ENCODE results near the gene DEFB128. TPM values are rescaled to one million over a fixed set of nuclear protein-coding genes. Genes with fewer than 3 reads are reported as not detected.

DEFB128 gene
- total and polyA plus RNA-seq, 2 donors (not counting 3 experiments of a cell fraction or from before 2014, with no cell fraction given): not detected

DNA sequence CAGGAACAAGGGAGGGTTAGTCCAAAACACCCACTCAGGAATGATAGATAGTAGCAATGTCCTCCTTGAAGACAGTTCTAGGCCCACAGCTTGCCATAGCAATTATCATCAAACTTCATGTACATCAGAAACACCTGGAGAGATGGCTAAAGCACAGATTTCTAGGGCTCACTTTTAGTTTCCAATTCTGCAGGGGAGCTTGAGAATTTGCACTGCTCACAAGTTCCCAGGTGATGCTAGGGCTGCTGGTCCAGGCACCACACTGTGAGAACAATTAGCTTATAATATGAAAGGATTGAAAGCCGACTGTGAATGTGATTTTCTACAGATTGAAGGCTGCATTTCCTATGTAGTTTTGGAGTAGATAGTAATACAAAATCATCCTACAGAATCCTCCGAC lies 43.6 kb downstream of the DEFB128 start:
- dilution Hi-C loops (cut with MboI; ENCODE audit: extremely low pct_ligation_motif_present, low sequenced_read_pairs) (no loop called here), intact Hi-C loops (cut with micrococcal nuclease) (no loop called here)
- DNase-seq (ENCODE audit: low read depth, low spot score) (no peak), FAIRE-seq (no peak)
- H3K79me2 ChIP-seq (ENCODE audit: control insufficient read depth, insufficient read depth, low read length): no peaks in the 10 kb centered on the region
- no peak overlapping the region for H2AFZ ChIP-seq (ENCODE audit: low read depth, low read length)
- BruUV-seq (replicated peaks): no TSS peak
- H3K27ac ChIP-seq (ENCODE audit: insufficient read depth, low read depth, low read length): no peak overlapping the region
- H3K9me1 ChIP-seq (replicated peaks; ENCODE audit: control insufficient read depth, extremely low read depth, insufficient read depth, low read length): no peaks in the 10 kb centered on the region
- CTCF ChIA-PET: no interaction called here
- no peak overlapping the region for H3K4me3 ChIP-seq (replicated peaks in 1 of 3; ENCODE audit: insufficient read depth in 1 of 3, low read depth in 1 of 3, low read length in 3 of 3)
- H3K9me3 ChIP-seq (replicated peaks; ENCODE audit: control insufficient read depth, insufficient read depth, low read length): no peaks in the 10 kb centered on the region
- H4K20me1 ChIP-seq (replicated peaks; ENCODE audit: control insufficient read depth, extremely low read depth, insufficient read depth, low read length): no peaks in the 10 kb centered on the region
- TF ChIP-seq, protein P1, sequence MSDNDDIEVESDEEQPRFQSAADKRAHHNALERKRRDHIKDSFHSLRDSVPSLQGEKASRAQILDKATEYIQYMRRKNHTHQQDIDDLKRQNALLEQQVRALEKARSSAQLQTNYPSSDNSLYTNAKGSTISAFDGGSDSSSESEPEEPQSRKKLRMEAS (IDR thresholded peaks at IDR 0.05; ENCODE audit: insufficient read depth, insufficient read length): no peak
- no peak for TF ChIP-seq JUN (IDR thresholded peaks at IDR 0.05; ENCODE audit: borderline replicate concordance, insufficient read depth, insufficient read length, low read depth)
- TF ChIP-seq EZH2 (IDR thresholded peaks at IDR 0.05; ENCODE audit: borderline replicate concordance, low read depth, low read length, severe bottlenecking): no peak
- TF ChIP-seq POLR2AphosphoS5 (IDR thresholded peaks at IDR 0.05; ENCODE audit: insufficient read depth, low read depth, low read length): no peak
- no peak for TF ChIP-seq GATA2 (IDR thresholded peaks at IDR 0.05; ENCODE audit: insufficient read depth, insufficient read length, low read depth, low read length)
- TF ChIP-seq MYC (IDR thresholded peaks at IDR 0.05; ENCODE audit: low read depth, low read length): no peak
- TF ChIP-seq FOS (IDR thresholded peaks at IDR 0.05; ENCODE audit: borderline replicate concordance, insufficient read depth, low read length): no peak
- TF ChIP-seq POLR2A (IDR thresholded peaks at IDR 0.05; ENCODE audit: low read depth, low read length): no peak
- TF ChIP-seq, protein P2, sequence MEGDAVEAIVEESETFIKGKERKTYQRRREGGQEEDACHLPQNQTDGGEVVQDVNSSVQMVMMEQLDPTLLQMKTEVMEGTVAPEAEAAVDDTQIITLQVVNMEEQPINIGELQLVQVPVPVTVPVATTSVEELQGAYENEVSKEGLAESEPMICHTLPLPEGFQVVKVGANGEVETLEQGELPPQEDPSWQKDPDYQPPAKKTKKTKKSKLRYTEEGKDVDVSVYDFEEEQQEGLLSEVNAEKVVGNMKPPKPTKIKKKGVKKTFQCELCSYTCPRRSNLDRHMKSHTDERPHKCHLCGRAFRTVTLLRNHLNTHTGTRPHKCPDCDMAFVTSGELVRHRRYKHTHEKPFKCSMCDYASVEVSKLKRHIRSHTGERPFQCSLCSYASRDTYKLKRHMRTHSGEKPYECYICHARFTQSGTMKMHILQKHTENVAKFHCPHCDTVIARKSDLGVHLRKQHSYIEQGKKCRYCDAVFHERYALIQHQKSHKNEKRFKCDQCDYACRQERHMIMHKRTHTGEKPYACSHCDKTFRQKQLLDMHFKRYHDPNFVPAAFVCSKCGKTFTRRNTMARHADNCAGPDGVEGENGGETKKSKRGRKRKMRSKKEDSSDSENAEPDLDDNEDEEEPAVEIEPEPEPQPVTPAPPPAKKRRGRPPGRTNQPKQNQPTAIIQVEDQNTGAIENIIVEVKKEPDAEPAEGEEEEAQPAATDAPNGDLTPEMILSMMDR (IDR thresholded peaks at IDR 0.05; ENCODE audit: extremely low read depth in 1 of 2, insufficient read depth in 1 of 2, low read depth in 1 of 2, low read length in 2 of 2): no peak
- peaks cover 9 to 27% of the 10 kb centered on the region in 2 experiments for H3K27me3 ChIP-seq (ENCODE audit: control insufficient read depth in 2 of 2, insufficient read depth in 2 of 2, low read length in 2 of 2)
- no peaks in the 10 kb centered on the region for H3K4me1 ChIP-seq (ENCODE audit: control insufficient read depth, extremely low read depth, insufficient read depth, low read length)
- no peak overlapping the region for H3K4me2 ChIP-seq (ENCODE audit: insufficient read depth, low read length)
- H3K36me3 ChIP-seq (ENCODE audit: control insufficient read depth in 2 of 2, extremely low read depth in 1 of 2, insufficient read depth in 2 of 2, low read length in 2 of 2): no peaks in the 10 kb centered on the region
- no peak overlapping the region for H3K9ac ChIP-seq (replicated peaks; ENCODE audit: extremely low read depth, insufficient read depth, low read length)
- POLR2A ChIA-PET: no interaction called here

All from endothelial cell of umbilical vein (primary cell).